ENCODE data around the gene RAPGEF3. TPM values are rescaled to one million over a fixed set of nuclear protein-coding genes. Genes with fewer than 3 reads are reported as not detected.
A peak's percentile ranks its signal among the peaks of the same experiment; 100 is the strongest.

The RAPGEF3 gene
- total and polyA plus RNA-seq, 2 of the 13 experiments (the other 11 are each of a cell fraction or from before 2014, with no cell fraction given): 0.07 TPM

DNA sequence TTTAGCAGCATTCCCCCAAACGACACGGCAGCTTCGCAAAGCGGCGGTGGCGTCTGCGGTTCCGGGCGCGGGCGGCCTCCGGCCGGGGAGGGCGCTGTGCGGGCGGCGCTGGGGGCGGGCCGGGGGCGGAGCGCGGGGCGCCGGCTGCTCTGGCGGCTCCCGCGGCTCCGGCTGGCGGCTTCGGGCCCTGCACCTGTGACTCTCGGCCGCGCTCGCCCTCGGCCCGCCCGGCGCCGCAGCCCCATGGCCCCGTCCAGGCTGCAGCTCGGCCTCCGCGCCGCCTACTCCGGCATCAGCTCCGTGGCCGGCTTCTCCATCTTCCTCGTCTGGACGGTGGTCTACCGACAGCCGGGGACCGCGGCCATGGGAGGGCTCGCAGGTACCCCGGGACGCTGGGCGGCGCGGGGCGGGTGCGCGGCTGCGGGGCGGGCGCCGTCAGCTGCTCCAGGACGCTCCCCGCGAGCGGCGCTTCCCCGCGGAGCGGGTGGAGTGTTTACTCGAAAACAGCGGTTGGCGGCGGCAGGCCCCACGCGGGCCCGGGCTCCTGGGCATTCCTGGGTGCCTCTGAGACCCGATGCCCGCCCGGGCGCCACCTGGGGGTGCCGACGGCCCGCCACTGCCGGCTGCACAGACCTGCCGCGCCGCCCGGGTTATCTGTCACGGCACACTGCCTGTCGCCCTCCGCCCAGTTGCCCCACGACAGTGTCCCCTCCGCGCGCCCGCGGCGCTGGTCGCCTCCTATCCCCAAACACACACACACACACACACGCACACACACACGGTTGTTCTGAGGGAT is 14.6 kb upstream of the RAPGEF3 start, which contains the start of gene SLC48A1 (continued):
- TF ChIP-seq GLMP (CRISPR knock-in tag; IDR thresholded peaks at IDR 0.05; ENCODE audit: borderline replicate concordance) (no peak), KDM3A (CRISPR knock-in tag; IDR thresholded peaks at IDR 0.05; ENCODE audit: low read depth) (no peak), ZNF556 (CRISPR knock-in tag; IDR thresholded peaks at IDR 0.05; ENCODE audit: borderline replicate concordance) (no peak), ZNF362 (CRISPR knock-in tag; IDR thresholded peaks at IDR 0.05; ENCODE audit: borderline replicate concordance) (no peak), RAD51 (IDR thresholded peaks at IDR 0.05; ENCODE audit: borderline replicate concordance) (no peak), NFYC (CRISPR knock-in tag; IDR thresholded peaks at IDR 0.05) (no peak), FOXO4 (CRISPR knock-in tag; conservative IDR thresholded peaks at IDR 0.05) (no peak), ZC3H13 (CRISPR knock-in tag; IDR thresholded peaks at IDR 0.05) (no peak), ZNF3 (CRISPR knock-in tag; IDR thresholded peaks at IDR 0.05) (no peak), ZNF850 (CRISPR knock-in tag; conservative IDR thresholded peaks at IDR 0.05) (no peak), MYNN (CRISPR knock-in tag; IDR thresholded peaks at IDR 0.05; ENCODE audit: low read depth) (no peak), TSC22D2 (CRISPR knock-in tag; IDR thresholded peaks at IDR 0.05; ENCODE audit: borderline replicate concordance) (no peak), MATR3 (CRISPR knock-in tag; IDR thresholded peaks at IDR 0.05) (no peak), ATM (IDR thresholded peaks at IDR 0.05; ENCODE audit: borderline replicate concordance) (no peak), POLR2AphosphoS5 (IDR thresholded peaks at IDR 0.05; ENCODE audit: low read depth, low read length) (0 out of 2 replicates have a peak, but pooled peaks have one; percentile 28), ARHGAP35 (CRISPR knock-in tag; IDR thresholded peaks at IDR 0.05; ENCODE audit: borderline replicate concordance) (no peak), ZNF773 (CRISPR knock-in tag; IDR thresholded peaks at IDR 0.05; ENCODE audit: borderline replicate concordance) (no peak), PRMT3 (CRISPR knock-in tag; IDR thresholded peaks at IDR 0.05; ENCODE audit: borderline replicate concordance, low read depth) (no peak)
- TF ChIP-seq, protein P1, sequence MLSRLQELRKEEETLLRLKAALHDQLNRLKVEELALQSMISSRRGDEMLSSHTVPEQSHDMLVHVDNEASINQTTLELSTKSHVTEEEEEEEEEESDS (CRISPR knock-in tag; IDR thresholded peaks at IDR 0.05; ENCODE audit: borderline replicate concordance): no peak
